Measurements from ENCODE around the gene SERPINB4. TPM values are rescaled to one million over a fixed set of nuclear protein-coding genes. Genes with fewer than 3 reads are reported as not detected.

Gene SERPINB4
- total and polyA plus RNA-seq, 2 experiments from 2014 or later: not detected

- no peaks in the 10 kb centered on the region for H3K4me1 ChIP-seq (ENCODE audit: insufficient read depth)
- no peaks in the 10 kb centered on the region for H3K36me3 ChIP-seq (replicated peaks; ENCODE audit: insufficient read depth, low read depth)
- no peak overlapping the region for H3K4me2 ChIP-seq
- H3K9me2 ChIP-seq (replicated peaks; ENCODE audit: insufficient read depth): no peaks in the 10 kb centered on the region
- H2AFZ ChIP-seq: no peak overlapping the region
- no peaks in the 10 kb centered on the region for H4K20me1 ChIP-seq (ENCODE audit: insufficient read depth, poor library complexity, severe bottlenecking)
- WGBS (ENCODE audit: low lambda C conversion rate, missing lambda C conversion rate): 76% methylated on average over 2 of the region's 2 CpGs
- DNase-seq (ENCODE audit: low spot score): no peak
- H3K79me2 ChIP-seq: no peaks in the 10 kb centered on the region
- no peak overlapping the region for H3K27ac ChIP-seq
- no peak overlapping the region for H3K4me3 ChIP-seq
- H3K27me3 ChIP-seq: no peaks in the 10 kb centered on the region
- H3K9me3 ChIP-seq (ENCODE audit: low read depth): no peaks in the 10 kb centered on the region
- TF ChIP-seq EZH2phosphoT487 (IDR thresholded peaks at IDR 0.05; ENCODE audit: low read depth, severe bottlenecking, unreplicated experiment) (no peak), EZH2 (IDR thresholded peaks at IDR 0.05; ENCODE audit: borderline replicate concordance) (no peak)
- TF ChIP-seq, protein P1, sequence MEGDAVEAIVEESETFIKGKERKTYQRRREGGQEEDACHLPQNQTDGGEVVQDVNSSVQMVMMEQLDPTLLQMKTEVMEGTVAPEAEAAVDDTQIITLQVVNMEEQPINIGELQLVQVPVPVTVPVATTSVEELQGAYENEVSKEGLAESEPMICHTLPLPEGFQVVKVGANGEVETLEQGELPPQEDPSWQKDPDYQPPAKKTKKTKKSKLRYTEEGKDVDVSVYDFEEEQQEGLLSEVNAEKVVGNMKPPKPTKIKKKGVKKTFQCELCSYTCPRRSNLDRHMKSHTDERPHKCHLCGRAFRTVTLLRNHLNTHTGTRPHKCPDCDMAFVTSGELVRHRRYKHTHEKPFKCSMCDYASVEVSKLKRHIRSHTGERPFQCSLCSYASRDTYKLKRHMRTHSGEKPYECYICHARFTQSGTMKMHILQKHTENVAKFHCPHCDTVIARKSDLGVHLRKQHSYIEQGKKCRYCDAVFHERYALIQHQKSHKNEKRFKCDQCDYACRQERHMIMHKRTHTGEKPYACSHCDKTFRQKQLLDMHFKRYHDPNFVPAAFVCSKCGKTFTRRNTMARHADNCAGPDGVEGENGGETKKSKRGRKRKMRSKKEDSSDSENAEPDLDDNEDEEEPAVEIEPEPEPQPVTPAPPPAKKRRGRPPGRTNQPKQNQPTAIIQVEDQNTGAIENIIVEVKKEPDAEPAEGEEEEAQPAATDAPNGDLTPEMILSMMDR (IDR thresholded peaks at IDR 0.05; ENCODE audit: poor library complexity): no peak
Measured at GRCh38 chr18:63617915-63618234, 26.2 kb downstream of the SERPINB4 start.

- WGBS (ENCODE audit: low lambda C conversion rate, missing lambda C conversion rate): 6% methylated on average over 3 of the region's 3 CpGs
- DNase-seq (ENCODE audit: low spot score): no peak
- H3K36me3 ChIP-seq (replicated peaks; ENCODE audit: insufficient read depth, low read depth): no peaks in the 10 kb centered on the region
- H3K27me3 ChIP-seq: no peaks in the 10 kb centered on the region
- H3K4me1 ChIP-seq (ENCODE audit: insufficient read depth): no peaks in the 10 kb centered on the region
- H4K20me1 ChIP-seq (ENCODE audit: insufficient read depth, poor library complexity, severe bottlenecking): no peaks in the 10 kb centered on the region
- H3K79me2 ChIP-seq: no peaks in the 10 kb centered on the region
- H3K9me3 ChIP-seq (ENCODE audit: low read depth): no peaks in the 10 kb centered on the region
- TF ChIP-seq, protein P1 (IDR thresholded peaks at IDR 0.05; ENCODE audit: poor library complexity): no peak
- TF ChIP-seq EZH2 (IDR thresholded peaks at IDR 0.05; ENCODE audit: borderline replicate concordance) (no peak), EZH2phosphoT487 (IDR thresholded peaks at IDR 0.05; ENCODE audit: low read depth, severe bottlenecking, unreplicated experiment) (no peak)
- H3K27ac ChIP-seq: no peak overlapping the region
- H3K9me2 ChIP-seq (replicated peaks; ENCODE audit: insufficient read depth): no peaks in the 10 kb centered on the region
- H3K4me2 ChIP-seq: peak overlapping the region; percentile 7
- no peak overlapping the region for H2AFZ ChIP-seq
- no peak overlapping the region for H3K4me3 ChIP-seq
Measured at GRCh38 chr18:63617049-63617914, 26.8 kb downstream of the SERPINB4 start.

GRCh38 chr18:63613420-63613819 is 30.6 kb downstream of the SERPINB4 start:
- H3K79me2 ChIP-seq: no peaks in the 10 kb centered on the region
- 88% methylated on average over 4 of the region's 4 CpGs for WGBS (ENCODE audit: low lambda C conversion rate, missing lambda C conversion rate)
- TF ChIP-seq, protein P1 (IDR thresholded peaks at IDR 0.05; ENCODE audit: poor library complexity): no peak
- TF ChIP-seq EZH2phosphoT487 (IDR thresholded peaks at IDR 0.05; ENCODE audit: low read depth, severe bottlenecking, unreplicated experiment) (no peak), EZH2 (IDR thresholded peaks at IDR 0.05; ENCODE audit: borderline replicate concordance) (no peak)
- no peak overlapping the region for H3K27ac ChIP-seq
- H3K4me3 ChIP-seq: no peak overlapping the region
- DNase-seq (ENCODE audit: low spot score): no peak
- no peaks in the 10 kb centered on the region for H3K27me3 ChIP-seq
- no peaks in the 10 kb centered on the region for H3K9me2 ChIP-seq (replicated peaks; ENCODE audit: insufficient read depth)
- H3K36me3 ChIP-seq (replicated peaks; ENCODE audit: insufficient read depth, low read depth): no peaks in the 10 kb centered on the region
- H3K4me1 ChIP-seq (ENCODE audit: insufficient read depth): no peaks in the 10 kb centered on the region
- no peaks in the 10 kb centered on the region for H4K20me1 ChIP-seq (ENCODE audit: insufficient read depth, poor library complexity, severe bottlenecking)
- H2AFZ ChIP-seq: no peak overlapping the region
- no peaks in the 10 kb centered on the region for H3K9me3 ChIP-seq (ENCODE audit: low read depth)
- no peak overlapping the region for H3K4me2 ChIP-seq
